Progenitor cell of endocrine pancreas (in vitro differentiated cells): Measurements from ENCODE around the gene CGNL1. TPM values are rescaled to one million over a fixed set of nuclear protein-coding genes. Genes with fewer than 3 reads are reported as not detected.

Experiments
- DNase-seq: peaks from one replicate; pipeline ENCODE4 v3.0.0; 2021; ENCODE audit warnings: low spot score; ENCODE audit not compliant: unreplicated experiment
- H3K27ac Mint-ChIP-seq: 2 replicates; pipeline ENCODE4 v1.8.0; 2021; ENCODE audit warnings: mild to moderate bottlenecking, moderate library complexity, mixed read lengths
- H3K27me3 Mint-ChIP-seq: 2 replicates; pipeline ENCODE4 v1.8.0; 2021; ENCODE audit warnings: mixed read lengths
- H3K36me3 Mint-ChIP-seq: 2 replicates; pipeline ENCODE4 v1.8.0; 2022; ENCODE audit warnings: mixed read lengths; ENCODE audit not compliant: insufficient read depth
- H3K4me1 Mint-ChIP-seq: 2 replicates; pipeline ENCODE4 v1.8.0; 2021; ENCODE audit warnings: low read depth, mixed read lengths
- H3K4me3 Mint-ChIP-seq: 2 replicates; pipeline ENCODE4 v1.8.0; 2021; ENCODE audit warnings: low read depth, mild to moderate bottlenecking, moderate library complexity, mixed read lengths
- H3K9me3 Mint-ChIP-seq: 2 replicates; pipeline ENCODE4 v1.8.0; 2021; ENCODE audit warnings: low read depth, mixed read lengths
- total RNA-seq: library from RNA; stranded (reverse); gene quantifications from 2 replicates; pipeline ENCODE4 v1.2.1, GENCODE V29; 2021
- TF ChIP-seq, protein P1 (sequence below): fragments of 200-600 bp; sonication (generic); IDR thresholded peaks from one replicate; pipeline ENCODE4 v1.5.0; 2021; ENCODE audit warnings: antibody characterized with exemption, mild to moderate bottlenecking; ENCODE audit not compliant: unreplicated experiment

CGNL1 gene
- total RNA-seq, 1 donor from 2014 or later: 41.9 TPM

DNA sequence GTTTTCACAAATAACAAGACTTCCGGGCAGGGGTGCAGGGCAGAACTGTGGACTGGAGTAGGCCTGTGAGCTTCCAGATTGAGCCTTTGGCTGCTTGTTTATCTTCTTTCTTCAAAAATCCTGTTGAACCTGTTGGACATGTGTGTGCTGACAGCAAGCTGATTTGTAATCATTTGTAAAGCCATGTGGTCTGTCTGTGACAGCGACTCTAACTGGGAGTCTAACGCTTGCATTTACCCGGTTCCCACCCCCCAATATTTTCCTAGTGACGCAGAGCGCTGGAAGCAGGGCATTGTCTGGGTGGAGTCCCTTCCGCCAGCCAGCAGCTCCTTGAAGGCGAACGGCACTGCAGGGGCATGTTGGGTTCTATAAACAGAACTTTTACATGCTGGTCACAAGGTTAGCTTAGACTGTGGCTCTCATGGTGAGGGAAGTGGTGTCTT is 129.7 kb downstream of the CGNL1 start:
- peak; percentile 56 for DNase-seq
- Mint-ChIP-seq H3K36me3 (no peaks in the 10 kb centered on the region), H3K27me3 (no peaks in the 10 kb centered on the region), H3K4me3 (peak overlapping the region; percentile 13), H3K4me1 (peaks cover 89% of the 10 kb centered on the region), H3K9me3 (no peaks in the 10 kb centered on the region), H3K27ac (peak overlapping the region; percentile 100)
- TF ChIP-seq, protein P1, sequence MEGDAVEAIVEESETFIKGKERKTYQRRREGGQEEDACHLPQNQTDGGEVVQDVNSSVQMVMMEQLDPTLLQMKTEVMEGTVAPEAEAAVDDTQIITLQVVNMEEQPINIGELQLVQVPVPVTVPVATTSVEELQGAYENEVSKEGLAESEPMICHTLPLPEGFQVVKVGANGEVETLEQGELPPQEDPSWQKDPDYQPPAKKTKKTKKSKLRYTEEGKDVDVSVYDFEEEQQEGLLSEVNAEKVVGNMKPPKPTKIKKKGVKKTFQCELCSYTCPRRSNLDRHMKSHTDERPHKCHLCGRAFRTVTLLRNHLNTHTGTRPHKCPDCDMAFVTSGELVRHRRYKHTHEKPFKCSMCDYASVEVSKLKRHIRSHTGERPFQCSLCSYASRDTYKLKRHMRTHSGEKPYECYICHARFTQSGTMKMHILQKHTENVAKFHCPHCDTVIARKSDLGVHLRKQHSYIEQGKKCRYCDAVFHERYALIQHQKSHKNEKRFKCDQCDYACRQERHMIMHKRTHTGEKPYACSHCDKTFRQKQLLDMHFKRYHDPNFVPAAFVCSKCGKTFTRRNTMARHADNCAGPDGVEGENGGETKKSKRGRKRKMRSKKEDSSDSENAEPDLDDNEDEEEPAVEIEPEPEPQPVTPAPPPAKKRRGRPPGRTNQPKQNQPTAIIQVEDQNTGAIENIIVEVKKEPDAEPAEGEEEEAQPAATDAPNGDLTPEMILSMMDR: no peak

DNA sequence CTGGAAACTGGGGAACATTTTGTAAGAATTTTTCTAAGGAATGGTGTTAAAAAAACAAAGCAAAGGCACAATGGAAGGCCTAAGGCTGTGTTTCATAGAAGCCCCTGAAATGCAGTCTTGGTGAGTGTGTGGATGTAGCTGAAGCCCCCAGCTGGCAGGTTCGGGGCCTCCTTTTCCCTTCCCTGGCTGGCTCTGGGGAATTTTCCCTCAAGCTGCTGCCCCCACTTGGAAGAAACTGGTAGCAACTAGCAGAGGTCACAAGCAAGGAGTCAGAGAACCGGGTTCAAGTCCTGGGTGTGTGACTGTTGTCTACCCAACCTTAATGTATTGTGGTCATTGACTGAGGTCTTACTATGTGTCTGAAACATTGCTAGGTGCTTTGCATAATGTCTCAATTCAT is 130.1 kb downstream of the CGNL1 start:
- H3K4me1 Mint-ChIP-seq: peaks cover 89% of the 10 kb centered on the region
- TF ChIP-seq, protein P1: peak; percentile 40
- H3K4me3 Mint-ChIP-seq: peak overlapping the region; percentile 13
- H3K27me3 Mint-ChIP-seq: no peaks in the 10 kb centered on the region
- no peaks in the 10 kb centered on the region for H3K36me3 Mint-ChIP-seq
- DNase-seq: no peak
- H3K27ac Mint-ChIP-seq: peak overlapping the region; percentile 100
- no peaks in the 10 kb centered on the region for H3K9me3 Mint-ChIP-seq

GRCh38 chr15:57507111-57507510 is 130.8 kb downstream of the CGNL1 start:
- H3K4me3 Mint-ChIP-seq: no peak overlapping the region
- TF ChIP-seq, protein P1: no peak
- peak overlapping the region; percentile 96 for H3K27ac Mint-ChIP-seq
- no peaks in the 10 kb centered on the region for H3K9me3 Mint-ChIP-seq
- peaks cover 88% of the 10 kb centered on the region for H3K4me1 Mint-ChIP-seq
- no peak for DNase-seq
- H3K36me3 Mint-ChIP-seq: peaks cover 1% of the 10 kb centered on the region
- H3K27me3 Mint-ChIP-seq: no peaks in the 10 kb centered on the region

GRCh38 chr15:57509126-57509525 is 132.8 kb downstream of the CGNL1 start:
- TF ChIP-seq, protein P1: no peak
- peak overlapping the region; percentile 91 for H3K27ac Mint-ChIP-seq
- no peak overlapping the region for H3K4me3 Mint-ChIP-seq
- no peaks in the 10 kb centered on the region for H3K9me3 Mint-ChIP-seq
- H3K27me3 Mint-ChIP-seq: no peaks in the 10 kb centered on the region
- DNase-seq: no peak
- peaks cover 6% of the 10 kb centered on the region for H3K36me3 Mint-ChIP-seq
- peaks cover 72% of the 10 kb centered on the region for H3K4me1 Mint-ChIP-seq

GRCh38 chr15:57509965-57510364 is 133.7 kb downstream of the CGNL1 start:
- H3K4me1 Mint-ChIP-seq: peaks cover 65% of the 10 kb centered on the region
- peak overlapping the region; percentile 67 for H3K27ac Mint-ChIP-seq
- no peak for DNase-seq
- H3K27me3 Mint-ChIP-seq: no peaks in the 10 kb centered on the region
- no peaks in the 10 kb centered on the region for H3K9me3 Mint-ChIP-seq
- TF ChIP-seq, protein P1: no peak
- no peak overlapping the region for H3K4me3 Mint-ChIP-seq
- H3K36me3 Mint-ChIP-seq: peaks cover 9% of the 10 kb centered on the region
